ENCODE measurements around the gene HEATR9. TPM values are rescaled to one million over a fixed set of nuclear protein-coding genes. Genes with fewer than 3 reads are reported as not detected.
"Not testable (repeated sequence)": the region's sequence is repeated elsewhere in the genome, so short reads cannot be mapped to it uniquely, and the experiment has no call there.

Gene HEATR9
- total RNA-seq, 1 donor from 2014 or later, result 0.21 TPM

DNA sequence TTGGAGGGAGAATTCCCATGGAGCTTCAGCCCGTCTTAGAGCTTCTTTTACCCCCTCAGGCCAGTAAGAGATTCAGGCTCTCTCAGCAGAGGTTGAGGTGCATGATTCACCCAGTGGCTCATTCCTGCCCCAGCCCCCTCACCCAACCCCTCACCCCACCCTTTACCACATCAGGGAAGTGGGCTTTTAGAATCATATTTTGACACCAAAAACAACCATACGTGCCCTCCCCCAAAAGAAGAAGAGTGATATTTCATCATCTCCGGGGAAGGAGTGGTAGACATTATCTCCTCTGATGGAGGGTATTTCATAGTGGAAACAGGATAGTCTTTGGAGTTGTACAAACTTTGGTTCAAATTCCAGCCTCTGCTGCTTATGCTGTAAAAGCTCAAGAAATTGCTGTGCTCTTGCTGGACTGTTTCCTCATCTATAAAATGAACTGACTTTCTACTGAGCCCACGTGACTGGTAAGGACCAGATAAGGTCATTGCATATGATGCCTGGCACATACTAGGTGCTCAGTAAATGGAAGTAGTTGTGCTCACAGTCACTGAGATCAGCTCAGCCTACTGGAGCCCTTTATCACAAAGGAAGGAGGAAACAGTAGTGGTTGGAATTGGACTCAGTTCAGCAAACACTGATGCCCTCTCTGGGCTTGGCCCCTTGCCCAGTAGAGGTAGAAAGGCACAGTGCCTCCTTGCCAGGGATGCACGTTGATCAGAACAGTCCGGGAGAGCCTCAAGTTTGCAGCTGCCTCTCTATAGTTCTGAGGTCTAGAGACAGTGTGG, 29.8 kb upstream of the HEATR9 start:
- Histone ChIP-seq H3K36me3 (no peaks in the 10 kb centered on the region), H3K4me3 (no peak overlapping the region), H3K27ac (no peak overlapping the region), H3K27me3 (ENCODE audit: low read depth) (no peaks in the 10 kb centered on the region), H3K9me3 (no peaks in the 10 kb centered on the region), H3K4me1 (no peaks in the 10 kb centered on the region)
- intact Hi-C loops (cut with DNase I), result no loop called here
- TF ChIP-seq, protein P1, sequence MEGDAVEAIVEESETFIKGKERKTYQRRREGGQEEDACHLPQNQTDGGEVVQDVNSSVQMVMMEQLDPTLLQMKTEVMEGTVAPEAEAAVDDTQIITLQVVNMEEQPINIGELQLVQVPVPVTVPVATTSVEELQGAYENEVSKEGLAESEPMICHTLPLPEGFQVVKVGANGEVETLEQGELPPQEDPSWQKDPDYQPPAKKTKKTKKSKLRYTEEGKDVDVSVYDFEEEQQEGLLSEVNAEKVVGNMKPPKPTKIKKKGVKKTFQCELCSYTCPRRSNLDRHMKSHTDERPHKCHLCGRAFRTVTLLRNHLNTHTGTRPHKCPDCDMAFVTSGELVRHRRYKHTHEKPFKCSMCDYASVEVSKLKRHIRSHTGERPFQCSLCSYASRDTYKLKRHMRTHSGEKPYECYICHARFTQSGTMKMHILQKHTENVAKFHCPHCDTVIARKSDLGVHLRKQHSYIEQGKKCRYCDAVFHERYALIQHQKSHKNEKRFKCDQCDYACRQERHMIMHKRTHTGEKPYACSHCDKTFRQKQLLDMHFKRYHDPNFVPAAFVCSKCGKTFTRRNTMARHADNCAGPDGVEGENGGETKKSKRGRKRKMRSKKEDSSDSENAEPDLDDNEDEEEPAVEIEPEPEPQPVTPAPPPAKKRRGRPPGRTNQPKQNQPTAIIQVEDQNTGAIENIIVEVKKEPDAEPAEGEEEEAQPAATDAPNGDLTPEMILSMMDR (IDR thresholded peaks at IDR 0.05), result no peak
- peak; percentile 33 to 58 for ATAC-seq
- DNase-seq, result peak; percentile 55

DNA sequence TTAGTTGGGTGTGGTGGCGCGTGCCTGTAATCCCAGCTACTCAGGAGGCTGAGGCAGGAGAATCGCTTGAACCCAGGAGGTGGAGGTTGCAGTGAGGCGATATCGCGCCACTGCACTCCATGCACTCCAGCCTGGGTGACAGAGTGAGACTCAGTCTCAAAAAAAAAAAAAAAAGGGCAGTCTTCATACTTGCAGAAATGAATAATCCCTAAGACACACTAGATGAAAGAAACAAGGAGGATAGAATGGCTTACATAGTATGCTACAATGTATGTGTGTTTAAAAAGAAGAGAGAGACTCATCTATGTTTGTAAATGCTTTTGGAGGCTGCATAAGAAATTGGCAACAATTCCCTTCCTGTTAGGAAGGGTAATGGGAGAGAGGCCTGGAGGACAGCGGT, 29.1 kb upstream of the HEATR9 start:
- DNase-seq, result not testable (repeated sequence)

DNA sequence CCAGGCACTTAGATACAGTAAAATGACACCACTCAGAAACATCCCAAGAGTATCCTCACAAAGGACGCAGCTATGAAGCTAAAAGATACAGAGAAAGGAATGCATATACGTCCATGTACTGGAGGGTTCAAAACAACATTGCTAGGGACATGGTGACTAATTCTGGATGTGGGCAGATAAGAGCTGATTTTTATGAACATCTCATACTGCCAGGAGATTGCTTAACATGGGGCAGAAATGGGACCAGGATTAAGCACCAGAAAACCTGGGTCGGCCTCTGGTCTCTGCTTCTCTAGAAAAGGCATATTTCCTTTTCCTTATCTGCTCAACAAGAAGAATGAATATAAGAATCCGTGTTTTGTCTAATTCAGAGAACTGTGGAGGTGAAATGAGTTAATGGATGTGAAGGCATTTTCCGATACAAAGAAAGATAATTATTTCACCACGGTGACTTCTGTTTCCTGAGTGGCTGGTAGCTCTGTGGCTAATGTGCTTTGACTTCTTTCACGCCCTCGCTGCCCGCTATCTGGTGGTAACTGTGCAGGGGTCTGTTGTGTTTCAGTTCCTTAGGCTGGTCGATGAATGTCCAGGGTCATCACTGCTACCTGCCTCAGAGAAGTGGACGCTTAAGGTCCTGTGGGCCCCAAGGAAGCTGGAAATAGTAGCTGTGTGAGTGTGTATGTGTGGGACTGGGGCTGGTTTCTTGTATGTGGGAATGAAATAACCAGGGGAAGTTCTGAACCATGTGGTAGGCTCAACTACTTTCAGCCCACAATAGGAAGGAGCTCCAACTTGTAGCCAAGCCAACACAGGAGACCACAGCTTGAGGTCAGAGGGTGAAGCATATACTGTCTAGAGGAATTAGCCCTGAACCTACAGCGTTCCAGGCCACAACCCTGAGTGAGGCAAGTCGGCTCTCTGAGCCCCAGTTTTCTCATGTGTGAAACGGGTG, 27.2 kb upstream of the HEATR9 start:
- Histone ChIP-seq H3K36me3 (no peaks in the 10 kb centered on the region), H3K9me3 (no peaks in the 10 kb centered on the region), H3K27me3 (ENCODE audit: low read depth) (no peaks in the 10 kb centered on the region), H3K4me1 (no peaks in the 10 kb centered on the region), H3K4me3 (no peak overlapping the region), H3K27ac (no peak overlapping the region)
- intact Hi-C loops (cut with DNase I), result no loop called here
- TF ChIP-seq, protein P1 (IDR thresholded peaks at IDR 0.05), result no peak
- DNase-seq (no peak), ATAC-seq (peak; percentile 63 to 70)

More for the DNA sequence above, 29.1 kb upstream of the HEATR9 start:
- ATAC-seq; H3K27me3 ChIP-seq (ENCODE audit: low read depth); H3K27ac ChIP-seq; H3K4me1 ChIP-seq; H3K4me3 ChIP-seq; H3K36me3 ChIP-seq; intact Hi-C loops (cut with DNase I); H3K9me3 ChIP-seq: not testable (repeated sequence)

DNA sequence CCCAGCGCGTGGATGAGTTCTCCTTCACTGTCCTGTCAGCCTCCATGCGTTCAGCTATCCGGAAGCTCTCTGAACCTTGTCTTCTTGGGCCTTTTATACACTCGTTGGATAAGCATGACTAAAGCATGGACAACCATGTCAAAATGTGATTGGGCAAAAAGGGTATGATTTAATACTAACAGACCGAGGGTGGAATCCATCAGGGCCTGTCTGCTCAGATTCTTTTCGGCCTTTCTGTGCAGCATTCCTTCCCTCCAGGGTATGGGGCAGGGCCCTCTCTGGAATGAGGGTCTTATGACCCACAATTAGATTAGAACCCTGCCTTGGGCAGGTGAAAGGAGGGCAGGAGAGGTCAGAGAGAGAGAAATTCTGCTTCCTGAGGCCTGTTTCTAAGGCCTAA, 25.5 kb upstream of the HEATR9 start:
- ATAC-seq (no peak), DNase-seq (no peak)
- Histone ChIP-seq H3K4me3 (no peak overlapping the region), H3K36me3 (no peaks in the 10 kb centered on the region), H3K9me3 (no peaks in the 10 kb centered on the region), H3K27me3 (ENCODE audit: low read depth) (no peaks in the 10 kb centered on the region), H3K27ac (no peak overlapping the region), H3K4me1 (peaks cover 4% of the 10 kb centered on the region)
- intact Hi-C loops (cut with DNase I), result no loop called here
- TF ChIP-seq, protein P1 (IDR thresholded peaks at IDR 0.05), result no peak

DNA sequence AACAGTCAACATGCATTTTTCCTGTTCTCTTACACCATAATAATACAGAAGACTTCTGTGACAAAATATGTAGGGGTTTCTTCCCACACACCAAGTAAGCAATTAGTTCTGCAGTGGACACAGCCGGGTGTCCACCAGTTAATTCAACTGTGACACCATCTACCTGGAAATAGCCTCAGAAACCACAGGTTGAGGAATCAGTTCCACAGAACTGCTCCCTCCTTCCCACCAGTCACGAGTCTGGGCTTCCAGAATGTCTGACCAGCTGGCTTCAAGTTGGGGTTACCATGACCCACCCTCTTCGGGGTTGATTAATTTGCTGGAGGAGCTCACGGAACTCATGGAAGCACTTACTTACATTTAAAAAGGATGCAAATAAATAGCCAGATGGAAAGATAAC, 25.1 kb upstream of the HEATR9 start:
- peaks cover 4% of the 10 kb centered on the region for H3K4me1 ChIP-seq
- intact Hi-C loops (cut with DNase I), result no loop called here
- TF ChIP-seq, protein P1 (IDR thresholded peaks at IDR 0.05), result no peak
- ATAC-seq (no peak), DNase-seq (no peak)
- H3K9me3 ChIP-seq, result no peaks in the 10 kb centered on the region
- no peak overlapping the region for H3K4me3 ChIP-seq
- no peaks in the 10 kb centered on the region for H3K27me3 ChIP-seq (ENCODE audit: low read depth)
- H3K27ac ChIP-seq, result no peak overlapping the region
- no peaks in the 10 kb centered on the region for H3K36me3 ChIP-seq

All from lower lobe of right lung (tissue), 2 donors.